GM18517 (cell line): Measurements from ENCODE around the gene PLOD2.

Experiments used
- ATAC-seq: cut with Tn5 transposase; IDR thresholded peaks from one replicate; pipeline ENCODE4 v1.9.1; 2021; ENCODE audit warnings: mild to moderate bottlenecking, moderate library complexity; ENCODE audit not compliant: unreplicated experiment

PLOD2 gene

GRCh38 chr3:146050691-146051090, 110.3 kb downstream of the PLOD2 start:
- no peak for ATAC-seq

GRCh38 chr3:146047485-146047884, 113.5 kb downstream of the PLOD2 start:
- ATAC-seq = no peak

GRCh38 chr3:146044046-146044445, 116.9 kb downstream of the PLOD2 start:
- no peak for ATAC-seq

- no peak for ATAC-seq
Observed at GRCh38 chr3:146040630-146041029, 120.4 kb downstream of the PLOD2 start.

GRCh38 chr3:146037697-146038096, 123.3 kb downstream of the PLOD2 start:
- no peak for ATAC-seq

- ATAC-seq = no peak
Observed at GRCh38 chr3:146036281-146036680, 124.7 kb downstream of the PLOD2 start.

GRCh38 chr3:146035366-146035765, 125.6 kb downstream of the PLOD2 start:
- no peak for ATAC-seq

GRCh38 chr3:146033950-146034349, 127.0 kb downstream of the PLOD2 start:
- ATAC-seq = no peak

GRCh38 chr3:146026547-146026946, 134.4 kb downstream of the PLOD2 start:
- no peak for ATAC-seq

- ATAC-seq = no peak
Observed at GRCh38 chr3:146024260-146024659, 136.7 kb downstream of the PLOD2 start.

- no peak for ATAC-seq
Observed at GRCh38 chr3:146020969-146021368, 140.0 kb downstream of the PLOD2 start.

- ATAC-seq = no peak
Observed at GRCh38 chr3:146019508-146019907, 141.5 kb downstream of the PLOD2 start.
